ENCODE measurements around the gene CRYM.

CRYM gene

DNA sequence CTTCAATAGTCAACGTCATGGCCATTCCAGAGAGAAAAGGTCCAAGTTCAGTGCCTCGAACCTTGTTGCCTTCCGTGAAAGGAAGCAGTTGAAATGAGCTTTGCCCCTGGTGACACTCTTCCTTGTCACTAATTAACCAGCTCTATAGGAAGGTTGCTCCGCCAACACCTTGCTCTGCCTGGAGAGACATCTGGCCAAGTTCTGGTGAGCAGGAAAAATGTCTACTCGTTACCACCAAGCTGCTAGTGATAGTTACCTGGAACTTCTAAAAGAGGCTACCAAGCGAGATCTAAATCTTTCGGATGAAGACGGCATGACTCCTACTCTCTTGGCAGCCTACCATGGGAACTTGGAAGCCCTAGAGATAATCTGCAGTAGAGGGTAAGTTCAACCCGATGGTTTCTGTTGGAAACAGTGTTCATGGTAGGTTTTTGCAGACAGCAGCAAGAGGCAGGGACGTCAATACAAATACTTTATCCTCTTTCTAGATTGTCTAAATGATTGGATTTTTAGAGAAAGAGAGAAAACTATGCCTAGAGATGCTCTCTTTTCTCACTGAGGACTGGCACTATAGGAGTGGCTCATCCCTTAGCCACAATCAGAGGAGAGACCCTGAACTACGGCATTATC, 44.5 kb downstream of the CRYM start, which contains the start of gene ANKS4B:
Gene ANKS4B (plus strand): TSS at position 179 of the 630 bp plus-strand sequence. CDS start 39 bp downstream, at position 218.
- DNase-seq (ENCODE audit: low spot score), result no peak
- Histone ChIP-seq H4K91ac (ENCODE audit: low read depth, low read length, poor library complexity) (no peak within 1 kb of the TSS), H3K23ac (ENCODE audit: low read depth, low read length, poor library complexity) (no peak within 1 kb of the TSS), H3K4ac (ENCODE audit: low read length) (no peak within 1 kb of the TSS), H4K8ac (ENCODE audit: low read depth, low read length) (no peak within 1 kb of the TSS), H3K9ac (ENCODE audit: low read depth, low read length, poor library complexity) (no peak within 1 kb of the TSS), H3K4me2 (ENCODE audit: insufficient read depth, low read length, poor library complexity, severe bottlenecking) (no peak within 1 kb of the TSS), H3K27ac (replicated peaks; ENCODE audit: low read length) (no peak within 1 kb of the TSS), H3K4me1 (ENCODE audit: control insufficient read depth in 2 of 2, insufficient read depth in 1 of 2, low read depth in 1 of 2, low read length in 2 of 2) (peaks cover 0 to under 1% of the 10 kb centered on the region in 2 donors), H3K9me3 (replicated peaks in 1 of 2; ENCODE audit: control insufficient read depth in 2 of 2, insufficient read depth in 1 of 2, low read depth in 1 of 2, low read length in 2 of 2) (no peaks in the 10 kb centered on the region), H3K27me3 (ENCODE audit: control insufficient read depth in 3 of 3, insufficient read depth in 3 of 3, low read depth in 1 of 3, low read length in 3 of 3) (peaks cover 0 to 9% (median 0%) of the 10 kb centered on the region in 3 experiments), H2AFZ (ENCODE audit: low read length) (no peak within 1 kb of the TSS), H3K79me1 (ENCODE audit: low read depth, low read length) (no peaks in the 10 kb centered on the region), H3K4me3 (ENCODE audit: low read length in 2 of 2) (no peak within 1 kb of the TSS), H2BK5ac (ENCODE audit: low read length) (no peak within 1 kb of the TSS), H2BK120ac (ENCODE audit: low read depth, low read length) (no peak within 1 kb of the TSS), H2BK12ac (ENCODE audit: low read length) (no peak within 1 kb of the TSS), H2BK15ac (ENCODE audit: low read length) (no peak within 1 kb of the TSS), H3K36me3 (replicated peaks in 1 of 2; ENCODE audit: control insufficient read depth in 2 of 2, insufficient read depth in 2 of 2, low read length in 2 of 2) (no peaks in the 10 kb centered on the region), H2AK5ac (ENCODE audit: low read depth, low read length) (no peak within 1 kb of the TSS), H3K18ac (ENCODE audit: low read length) (no peak within 1 kb of the TSS), H3K14ac (ENCODE audit: low read length) (no peak within 1 kb of the TSS)
- whole genome bisulfite sequencing, 2 donors (ENCODE audit: extremely low coverage in 2 of 2, insufficient read length in 2 of 2, insufficient replicate concordance in 1 of 2), result no CpG with 5 or more reads among the region's 11 CpGs

DNA sequence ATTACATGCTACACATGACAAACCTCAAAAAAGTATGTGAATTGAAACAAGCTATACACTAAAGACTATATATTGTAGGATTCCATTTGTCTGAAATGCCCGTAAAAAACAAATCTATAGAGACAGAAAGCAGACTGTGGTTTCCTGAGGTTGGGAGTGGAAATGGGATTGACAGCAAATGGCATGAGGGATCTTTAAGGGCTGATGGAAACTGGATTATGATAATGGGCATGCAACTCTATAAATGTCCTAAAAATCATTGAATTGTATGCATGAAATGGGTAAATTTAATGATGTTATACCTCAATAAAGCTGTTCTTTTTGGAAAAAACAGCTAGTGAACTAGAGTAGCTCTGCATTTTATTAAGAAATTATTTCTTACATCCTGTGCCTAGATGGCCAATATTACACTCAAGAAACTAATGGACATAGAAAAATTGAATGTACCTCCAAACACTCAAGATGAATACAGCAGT, 45.0 kb downstream of the CRYM start:
- H2AK5ac ChIP-seq (ENCODE audit: low read depth, low read length), result no peak overlapping the region
- no peak overlapping the region for H3K9ac ChIP-seq (ENCODE audit: low read depth, low read length, poor library complexity)
- H2BK15ac ChIP-seq (ENCODE audit: low read length), result no peak overlapping the region
- peaks cover 0 to 5% of the 10 kb centered on the region in 2 donors for H3K4me1 ChIP-seq (ENCODE audit: control insufficient read depth in 2 of 2, insufficient read depth in 1 of 2, low read depth in 1 of 2, low read length in 2 of 2)
- H3K14ac ChIP-seq (ENCODE audit: low read length), result no peak overlapping the region
- H2BK120ac ChIP-seq (ENCODE audit: low read depth, low read length), result no peak overlapping the region
- no peak overlapping the region for H2BK5ac ChIP-seq (ENCODE audit: low read length)
- H3K4me2 ChIP-seq (ENCODE audit: insufficient read depth, low read length, poor library complexity, severe bottlenecking), result no peak overlapping the region
- H2AFZ ChIP-seq (ENCODE audit: low read length), result no peak overlapping the region
- H3K79me1 ChIP-seq (ENCODE audit: low read depth, low read length), result no peaks in the 10 kb centered on the region
- no peak overlapping the region for H2BK12ac ChIP-seq (ENCODE audit: low read length)
- H3K27ac ChIP-seq (replicated peaks; ENCODE audit: low read length), result no peak overlapping the region
- H3K4me3 ChIP-seq (ENCODE audit: low read length in 2 of 2), result no peak overlapping the region
- H3K36me3 ChIP-seq (replicated peaks in 1 of 2; ENCODE audit: control insufficient read depth in 2 of 2, insufficient read depth in 2 of 2, low read length in 2 of 2), result no peaks in the 10 kb centered on the region
- peaks cover 0 to 10% (median 0%) of the 10 kb centered on the region in 3 experiments for H3K27me3 ChIP-seq (ENCODE audit: control insufficient read depth in 3 of 3, insufficient read depth in 3 of 3, low read depth in 1 of 3, low read length in 3 of 3)
- H3K18ac ChIP-seq (ENCODE audit: low read length), result no peak overlapping the region
- no CpG with 5 or more reads among the region's 1 CpG for WGBS, 2 donors (ENCODE audit: extremely low coverage in 2 of 2, insufficient read length in 2 of 2, insufficient replicate concordance in 1 of 2)
- no peak overlapping the region for H4K91ac ChIP-seq (ENCODE audit: low read depth, low read length, poor library complexity)
- H3K23ac ChIP-seq (ENCODE audit: low read depth, low read length, poor library complexity), result no peak overlapping the region
- H3K9me3 ChIP-seq (replicated peaks in 1 of 2; ENCODE audit: control insufficient read depth in 2 of 2, insufficient read depth in 1 of 2, low read depth in 1 of 2, low read length in 2 of 2), result no peaks in the 10 kb centered on the region
- DNase-seq (ENCODE audit: low spot score), result no peak
- H4K8ac ChIP-seq (ENCODE audit: low read depth, low read length), result no peak overlapping the region
- no peak overlapping the region for H3K4ac ChIP-seq (ENCODE audit: low read length)

DNA sequence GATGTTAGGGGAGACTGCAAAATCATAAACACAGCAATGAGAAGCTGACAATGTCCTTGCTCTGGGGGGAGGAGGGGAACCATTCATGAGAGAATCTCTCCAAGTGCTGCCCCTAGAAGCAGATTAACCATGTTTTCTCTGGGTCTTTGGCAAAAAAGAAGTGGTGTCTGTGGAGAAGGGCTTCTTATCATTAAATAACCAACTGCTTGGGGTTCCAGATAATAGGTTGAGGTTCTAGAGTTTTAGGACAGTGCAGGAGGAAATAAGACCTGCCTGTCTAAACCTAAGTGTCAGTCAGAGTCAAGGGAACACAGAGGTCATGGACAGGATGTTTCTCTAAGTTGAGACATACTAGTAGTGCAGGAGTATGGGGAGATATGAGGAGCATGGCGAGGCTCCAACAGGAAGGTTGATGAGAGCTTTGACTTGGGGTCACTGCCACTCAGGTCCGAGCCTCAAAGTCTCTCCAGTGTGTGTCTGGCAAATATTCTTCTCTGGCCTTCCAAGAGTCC, 49.7 kb downstream of the CRYM start:
- Histone ChIP-seq H2AK5ac (ENCODE audit: low read depth, low read length) (peak overlapping the region; percentile 3), H3K4me3 (ENCODE audit: low read length in 2 of 2) (no peak overlapping the region), H4K8ac (ENCODE audit: low read depth, low read length) (no peak overlapping the region), H3K18ac (ENCODE audit: low read length) (peak overlapping the region; percentile 40), H3K27me3 (ENCODE audit: control insufficient read depth in 3 of 3, insufficient read depth in 3 of 3, low read depth in 1 of 3, low read length in 3 of 3) (peaks cover 0 to 12% (median 0%) of the 10 kb centered on the region in 3 experiments), H3K9me3 (replicated peaks in 1 of 2; ENCODE audit: control insufficient read depth in 2 of 2, insufficient read depth in 1 of 2, low read depth in 1 of 2, low read length in 2 of 2) (no peaks in the 10 kb centered on the region), H3K79me1 (ENCODE audit: low read depth, low read length) (no peaks in the 10 kb centered on the region), H4K91ac (ENCODE audit: low read depth, low read length, poor library complexity) (no peak overlapping the region), H3K9ac (ENCODE audit: low read depth, low read length, poor library complexity) (no peak overlapping the region), H3K27ac (replicated peaks; ENCODE audit: low read length) (peak overlapping the region; percentile 80), H2BK12ac (ENCODE audit: low read length) (no peak overlapping the region), H3K4ac (ENCODE audit: low read length) (no peak overlapping the region), H2BK120ac (ENCODE audit: low read depth, low read length) (no peak overlapping the region), H3K36me3 (replicated peaks in 1 of 2; ENCODE audit: control insufficient read depth in 2 of 2, insufficient read depth in 2 of 2, low read length in 2 of 2) (no peaks in the 10 kb centered on the region), H3K23ac (ENCODE audit: low read depth, low read length, poor library complexity) (no peak overlapping the region), H2BK15ac (ENCODE audit: low read length) (no peak overlapping the region), H2AFZ (ENCODE audit: low read length) (no peak overlapping the region), H3K4me1 (ENCODE audit: control insufficient read depth in 2 of 2, insufficient read depth in 1 of 2, low read depth in 1 of 2, low read length in 2 of 2) (peaks cover 0 to 6% of the 10 kb centered on the region in 2 donors), H3K14ac (ENCODE audit: low read length) (no peak overlapping the region), H2BK5ac (ENCODE audit: low read length) (no peak overlapping the region), H3K4me2 (ENCODE audit: insufficient read depth, low read length, poor library complexity, severe bottlenecking) (no peak overlapping the region)
- DNase-seq (ENCODE audit: low spot score), result no peak
- WGBS, 2 donors (ENCODE audit: extremely low coverage in 2 of 2, insufficient read length in 2 of 2, insufficient replicate concordance in 1 of 2), result no CpG with 5 or more reads among the region's 2 CpGs

DNA sequence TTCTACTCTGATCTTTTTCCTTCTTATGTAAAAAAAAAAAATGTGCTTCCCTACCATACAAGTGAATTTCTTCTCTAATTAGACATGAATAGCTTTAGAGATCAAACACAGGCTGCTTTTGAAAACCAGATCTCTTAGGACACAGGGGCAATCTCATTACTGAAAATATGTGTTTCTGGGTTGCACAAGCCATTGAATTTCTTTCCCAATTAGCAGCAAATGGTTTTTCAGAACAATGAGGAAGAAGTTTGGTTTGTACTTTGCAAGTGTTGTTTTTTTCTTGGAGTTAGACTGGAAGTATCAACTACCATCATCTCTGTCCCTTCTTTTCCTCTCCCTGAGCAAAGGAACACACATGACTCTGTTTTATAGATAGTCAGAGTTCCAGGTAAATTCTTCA, 50.2 kb downstream of the CRYM start:
- Histone ChIP-seq H3K4me2 (ENCODE audit: insufficient read depth, low read length, poor library complexity, severe bottlenecking) (no peak overlapping the region), H3K27ac (replicated peaks; ENCODE audit: low read length) (peak overlapping the region; percentile 80), H3K27me3 (ENCODE audit: control insufficient read depth in 3 of 3, insufficient read depth in 3 of 3, low read depth in 1 of 3, low read length in 3 of 3) (peaks cover 0 to 15% (median 0%) of the 10 kb centered on the region in 3 experiments), H3K4me3 (ENCODE audit: low read length in 2 of 2) (no peak overlapping the region), H3K18ac (ENCODE audit: low read length) (no peak overlapping the region), H3K9ac (ENCODE audit: low read depth, low read length, poor library complexity) (no peak overlapping the region), H3K79me1 (ENCODE audit: low read depth, low read length) (no peaks in the 10 kb centered on the region), H3K4ac (ENCODE audit: low read length) (no peak overlapping the region), H2BK120ac (ENCODE audit: low read depth, low read length) (no peak overlapping the region), H3K14ac (ENCODE audit: low read length) (no peak overlapping the region), H2AFZ (ENCODE audit: low read length) (no peak overlapping the region), H3K23ac (ENCODE audit: low read depth, low read length, poor library complexity) (no peak overlapping the region), H3K4me1 (ENCODE audit: control insufficient read depth in 2 of 2, insufficient read depth in 1 of 2, low read depth in 1 of 2, low read length in 2 of 2) (peaks cover 0 to 8% of the 10 kb centered on the region in 2 donors), H4K91ac (ENCODE audit: low read depth, low read length, poor library complexity) (no peak overlapping the region), H2BK15ac (ENCODE audit: low read length) (no peak overlapping the region), H2AK5ac (ENCODE audit: low read depth, low read length) (no peak overlapping the region), H3K36me3 (replicated peaks in 1 of 2; ENCODE audit: control insufficient read depth in 2 of 2, insufficient read depth in 2 of 2, low read length in 2 of 2) (no peaks in the 10 kb centered on the region), H3K9me3 (replicated peaks in 1 of 2; ENCODE audit: control insufficient read depth in 2 of 2, insufficient read depth in 1 of 2, low read depth in 1 of 2, low read length in 2 of 2) (no peaks in the 10 kb centered on the region), H4K8ac (ENCODE audit: low read depth, low read length) (no peak overlapping the region), H2BK5ac (ENCODE audit: low read length) (no peak overlapping the region), H2BK12ac (ENCODE audit: low read length) (no peak overlapping the region)
- DNase-seq (ENCODE audit: low spot score), result peak; percentile 40
